Non-pigmented ciliary epithelial cell (primary cell): ENCODE results near the gene SIX4.

Source experiments
- DNase-seq: peaks from one replicate; pipeline ENCODE4 v3.0.0-alpha.2; 2010; ENCODE audit warnings: low read depth

The SIX4 gene

DNA sequence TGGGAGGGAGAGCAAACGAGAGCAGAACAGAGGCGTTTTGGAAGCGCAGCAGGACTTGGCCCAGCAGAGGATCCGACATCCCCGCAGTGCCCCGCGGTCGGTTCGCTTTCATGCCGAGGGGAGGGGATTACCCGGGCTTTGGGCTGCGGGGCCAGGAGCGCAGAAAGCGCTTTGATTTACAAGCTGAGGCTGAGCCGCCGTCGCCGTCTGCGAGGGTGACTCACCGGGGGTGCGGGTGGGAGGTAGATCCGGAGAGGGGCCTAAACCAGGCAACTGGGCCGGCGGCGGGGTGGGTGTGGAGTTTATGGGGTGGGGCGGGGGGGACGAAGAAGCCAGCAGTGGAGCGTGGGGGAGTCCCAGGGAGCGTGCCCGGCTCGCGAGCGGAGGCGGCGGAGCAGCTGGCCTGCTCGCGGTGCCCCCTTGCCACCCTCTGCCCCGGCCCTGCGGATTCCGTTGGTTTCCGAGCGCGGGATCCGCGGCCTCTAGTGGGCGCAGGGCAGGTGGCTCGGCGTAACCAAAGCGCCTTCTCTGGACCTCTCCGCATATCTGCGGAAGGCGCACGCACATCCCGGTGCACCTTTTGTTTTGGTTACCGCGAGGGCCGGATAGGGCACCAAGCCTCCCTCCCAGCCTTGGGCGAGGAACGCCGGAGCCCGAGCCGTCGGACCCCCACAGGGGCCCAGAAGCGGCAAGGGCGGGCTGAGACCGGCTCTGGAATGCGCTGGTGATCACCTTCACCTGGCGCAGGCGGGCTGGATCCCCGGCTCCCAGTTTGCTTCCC is 2.6 kb downstream of the SIX4 start:
- no peak for DNase-seq

GRCh38 chr14:60720962-60721325 is 3.2 kb downstream of the SIX4 start:
- no peak for DNase-seq

DNA sequence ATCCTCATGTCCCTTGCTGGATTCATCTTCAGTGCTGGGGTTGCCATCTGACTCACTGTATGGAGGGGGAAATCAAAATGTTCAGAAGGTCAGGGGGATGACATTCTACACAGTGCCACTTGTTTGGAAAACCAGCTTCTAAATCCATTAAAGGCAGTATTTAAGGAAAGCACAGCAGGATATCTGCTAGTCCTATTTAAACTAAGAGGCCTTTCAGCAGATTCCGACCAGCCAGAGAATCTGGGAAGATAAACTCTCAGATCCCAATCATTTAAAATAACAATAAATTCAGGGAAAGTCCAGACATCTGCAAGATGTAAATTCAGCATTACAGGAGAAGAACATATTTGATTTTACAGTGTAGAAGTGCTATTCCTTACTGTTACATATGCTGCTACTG is 3.8 kb downstream of the SIX4 start:
- DNase-seq = no peak

DNA sequence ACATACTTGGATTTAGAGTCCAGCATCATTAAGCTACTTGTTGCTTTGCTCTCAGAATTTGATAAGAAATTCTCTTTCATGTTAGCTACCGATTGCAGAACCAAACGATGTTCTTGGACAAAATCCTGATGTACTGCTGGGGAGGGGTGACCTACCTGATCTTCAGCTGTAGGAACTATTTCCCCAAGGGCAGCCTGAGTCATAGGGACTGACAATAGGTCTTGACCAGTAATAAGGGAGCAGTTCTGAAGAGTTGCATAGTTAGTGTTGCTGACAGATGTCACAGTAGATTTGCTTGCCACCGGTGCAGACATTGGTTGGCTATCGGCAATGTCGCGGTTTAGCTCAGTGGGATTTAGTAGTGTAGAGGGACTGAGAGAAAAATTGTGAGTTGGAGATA is 10.6 kb downstream of the SIX4 start:
- DNase-seq = no peak

GRCh38 chr14:60710494-60710893 is 13.7 kb downstream of the SIX4 start:
- no peak for DNase-seq

DNA sequence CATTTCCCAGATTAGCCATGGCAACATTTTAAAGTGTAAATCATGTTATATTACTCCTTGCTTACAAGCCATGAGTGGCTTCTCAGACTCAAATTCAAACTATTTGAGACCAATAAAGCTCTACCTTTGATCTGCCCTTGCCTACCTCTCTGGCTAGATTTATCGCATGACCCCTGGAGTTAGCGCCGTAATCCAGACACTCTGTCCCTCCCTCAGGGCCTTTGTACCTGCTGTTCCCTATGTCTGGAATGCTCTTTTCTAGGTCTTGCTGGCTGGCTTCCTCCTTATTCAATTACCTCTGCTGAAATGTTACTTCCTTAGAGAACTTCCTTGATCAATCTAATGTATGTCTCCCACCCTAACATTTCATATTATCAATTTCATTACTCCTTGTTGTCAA is 16.3 kb downstream of the SIX4 start:
- no peak for DNase-seq

- DNase-seq = no peak
These were observed 19.1 kb downstream of the SIX4 start for GRCh38 chr14:60705100-60705499.

GRCh38 chr14:60700598-60700997 is 23.6 kb downstream of the SIX4 start:
- DNase-seq = no peak

DNA sequence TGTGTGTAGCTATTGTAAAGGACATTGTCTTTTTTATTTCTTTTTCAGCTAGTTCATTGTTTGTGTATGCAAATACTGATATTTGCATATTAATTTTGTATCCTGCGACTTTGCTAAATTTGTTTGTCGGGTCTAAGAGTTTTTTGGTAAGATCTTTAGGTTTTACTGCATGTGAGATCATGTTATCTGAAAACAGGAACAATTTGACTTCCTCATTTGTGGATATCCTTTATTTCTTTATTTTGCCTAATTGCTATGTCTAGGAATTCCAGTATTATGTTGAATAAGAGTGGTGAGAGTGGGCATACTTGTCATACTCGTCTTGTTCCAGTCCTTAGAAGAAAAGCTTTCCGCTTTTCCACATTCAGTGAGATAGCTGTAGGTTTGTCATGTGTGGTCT is 28.8 kb downstream of the SIX4 start:
- no peak for DNase-seq

- no peak for DNase-seq
These were observed 32.6 kb downstream of the SIX4 start for GRCh38 chr14:60691383-60692113.

DNA sequence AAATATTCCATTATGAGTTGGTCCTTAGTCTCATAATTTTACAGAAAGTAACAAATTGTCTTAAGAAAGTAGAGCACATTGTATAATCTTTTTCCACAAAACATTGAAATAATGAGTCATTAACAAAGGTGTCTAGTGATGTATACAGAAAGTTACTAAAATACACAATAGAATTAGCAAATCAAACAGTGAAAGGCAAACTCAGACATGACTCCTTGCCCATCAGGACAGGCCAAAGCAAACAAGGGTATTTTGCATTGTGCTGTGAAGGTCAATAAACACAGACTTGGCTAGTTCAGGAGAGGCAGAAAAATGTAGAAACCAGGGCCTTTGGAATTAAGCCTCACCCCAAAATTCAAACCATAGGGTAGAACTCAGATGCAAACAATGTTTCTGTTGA is 37.3 kb downstream of the SIX4 start:
- no peak for DNase-seq

- DNase-seq = no peak
These were observed 39.9 kb downstream of the SIX4 start for GRCh38 chr14:60684203-60684602.

GRCh38 chr14:60681271-60681670 is 42.9 kb downstream of the SIX4 start:
- DNase-seq = no peak

DNA sequence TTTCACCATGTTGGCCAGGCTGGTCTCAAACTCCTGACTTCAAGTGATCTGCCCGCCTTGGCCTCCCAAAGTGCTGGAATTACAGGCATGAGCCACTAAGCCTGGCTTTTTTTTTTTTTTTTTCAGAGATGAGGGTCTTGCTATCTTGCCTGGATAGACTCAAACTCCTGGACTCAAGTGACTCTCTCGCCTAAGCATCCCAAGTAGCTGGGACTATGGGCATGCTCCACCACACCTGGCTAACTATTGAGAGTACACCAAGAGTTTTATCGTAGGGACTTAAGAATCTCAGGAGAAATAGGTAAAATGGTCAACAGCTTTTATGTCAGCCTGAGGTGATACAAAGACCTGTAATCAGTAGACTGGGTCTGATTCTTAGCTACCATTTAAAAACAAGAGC is 43.6 kb downstream of the SIX4 start:
- DNase-seq = no peak

- DNase-seq = no peak
These were observed 44.4 kb downstream of the SIX4 start for GRCh38 chr14:60679566-60680258.

GRCh38 chr14:60677701-60678100 is 46.5 kb downstream of the SIX4 start:
- no peak for DNase-seq

GRCh38 chr14:60670989-60671388 is 53.2 kb downstream of the SIX4 start:
- no peak for DNase-seq

- DNase-seq = no peak
These were observed 55.6 kb downstream of the SIX4 start for GRCh38 chr14:60668431-60669112.

GRCh38 chr14:60665177-60665550 is 59.0 kb downstream of the SIX4 start:
- no peak for DNase-seq

DNA sequence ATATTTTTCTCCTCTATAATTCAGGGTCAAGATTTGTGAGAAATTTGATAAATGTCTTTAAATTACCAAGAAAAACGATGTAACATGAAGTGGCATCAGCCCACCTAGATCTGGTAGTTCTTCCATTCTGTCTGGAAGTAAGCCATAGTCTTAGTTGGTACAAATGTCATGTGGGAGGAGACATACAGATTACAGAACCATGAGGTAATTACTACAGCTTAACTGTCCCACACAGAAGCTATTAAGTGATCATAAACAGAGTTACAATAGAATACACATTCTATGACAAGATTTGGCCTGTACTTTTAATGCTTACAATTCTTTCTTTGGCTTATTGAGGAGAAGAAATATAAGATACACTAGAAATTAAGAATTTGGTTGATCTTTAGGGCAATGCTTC is 61.2 kb downstream of the SIX4 start:
- DNase-seq = no peak

- no peak for DNase-seq
These were observed 62.4 kb downstream of the SIX4 start for GRCh38 chr14:60661721-60662120.
